Smooth muscle cell (in vitro differentiated cells): ENCODE measurements around the gene PDE6B. TPM values are rescaled to one million over a fixed set of nuclear protein-coding genes. Genes with fewer than 3 reads are reported as not detected.

Experiments
- DNase-seq: peaks from one replicate; lab custom pipeline; 2025; ENCODE audit not compliant: unreplicated experiment; lab: John Stamatoyannopoulos, UW
- H2AFZ ChIP-seq: fragments of 200-600 bp; sonication (generic); 2 replicates; pipeline ENCODE4 v1.6.0; 2016; ENCODE audit warnings: antibody characterized with exemption, low read depth, mild to moderate bottlenecking
- H3F3A ChIP-seq: fragments of 200-600 bp; sonication (generic); 2 replicates; pipeline ENCODE4 v1.6.0; 2017; ENCODE audit warnings: antibody characterized with exemption, low read depth
- H3K27ac ChIP-seq: fragments of 200-600 bp; sonication (generic); 2 replicates; pipeline ENCODE4 v1.5.1; 2016; ENCODE audit warnings: low read depth, mild to moderate bottlenecking
- H3K27me3 ChIP-seq: fragments of 200-600 bp; sonication (generic); 2 replicates; pipeline ENCODE4 v1.6.1; 2016; ENCODE audit warnings: low read depth, mild to moderate bottlenecking
- H3K36me3 ChIP-seq: fragments of 200-600 bp; sonication (generic); 2 replicates; pipeline ENCODE4 v1.5.1; 2016; ENCODE audit warnings: low read depth
- H3K4me1 ChIP-seq: fragments of 200-600 bp; sonication (generic); 2 replicates; pipeline ENCODE4 v1.5.1; 2016; ENCODE audit warnings: low read depth
- H3K4me2 ChIP-seq: fragments of 200-600 bp; sonication (generic); 2 replicates; pipeline ENCODE4 v1.6.0; 2016; ENCODE audit warnings: mild to moderate bottlenecking
- H3K4me3 ChIP-seq: fragments of 200-600 bp; sonication (generic); 2 replicates; pipeline ENCODE4 v1.5.1; 2016; ENCODE audit warnings: mild to moderate bottlenecking
- H3K79me2 ChIP-seq: fragments of 200-600 bp; sonication (generic); 2 replicates; pipeline ENCODE4 v1.6.0; 2016; ENCODE audit warnings: low read depth, mild to moderate bottlenecking
- H3K9ac ChIP-seq: fragments of 200-600 bp; sonication (generic); 2 replicates; pipeline ENCODE4 v1.6.0; 2016; ENCODE audit warnings: low read depth
- H3K9me3 ChIP-seq: fragments of 200-600 bp; sonication (generic); replicated peaks from 2 replicates; pipeline ENCODE4 v1.5.1; 2016; ENCODE audit warnings: low read depth
- H4K20me1 ChIP-seq: fragments of 200-600 bp; sonication (generic); 2 replicates; pipeline ENCODE4 v1.6.0; 2016; ENCODE audit warnings: low read depth
- WGBS: methylation state at CpG from one replicate; pipeline ENCODE4 v1.1.7; 2016; ENCODE audit warnings: low lambda C conversion rate; 5-methylcytosine and 5-hydroxymethylcytosine counted together
- polyA plus RNA-seq: library from polyadenylated mRNA; unstranded; fragments of >200 nt; fragmentation: Nextera tagmentation; extraction: Ambion mirVana; gene quantifications from 2 replicates; pipeline ENCODE4 v1.2.1, GENCODE V29; 2016
- total RNA-seq: library from RNA; depleted of rRNA; stranded (reverse); fragments of >200 nt; gene quantifications from 2 replicates; pipeline ENCODE4 v1.2.3, GENCODE V29; 2014
- TF ChIP-seq, protein P1 (sequence below): fragments of 200-600 bp; sonication (generic); IDR thresholded peaks from 2 replicates; pipeline ENCODE4 v1.5.1; 2017; ENCODE audit warnings: borderline replicate concordance, mild to moderate bottlenecking, antibody characterized with exemption; ENCODE audit not compliant: insufficient read depth, poor library complexity, severe bottlenecking

The PDE6B gene
- total and polyA plus RNA-seq, 2 experiments from 2014 or later, result 5.1 to 9.0 TPM

- WGBS, result 94% methylated on average over 9 of the region's 11 CpGs
- Histone ChIP-seq H3K9ac (no peak overlapping the region), H3K4me2 (peak overlapping the region; percentile 99), H4K20me1 (peaks cover 61% of the 10 kb centered on the region), H2AFZ (no peak overlapping the region), H3K27me3 (no peaks in the 10 kb centered on the region), H3K79me2 (peaks cover 74% of the 10 kb centered on the region), H3K4me3 (peak overlapping the region; percentile 100), H3K4me1 (peaks cover 20% of the 10 kb centered on the region), H3K27ac (no peak overlapping the region), H3K36me3 (no peaks in the 10 kb centered on the region), H3K9me3 (no peaks in the 10 kb centered on the region), H3F3A (no peaks in the 10 kb centered on the region)
- DNase-seq, result no peak
- TF ChIP-seq, protein P1, sequence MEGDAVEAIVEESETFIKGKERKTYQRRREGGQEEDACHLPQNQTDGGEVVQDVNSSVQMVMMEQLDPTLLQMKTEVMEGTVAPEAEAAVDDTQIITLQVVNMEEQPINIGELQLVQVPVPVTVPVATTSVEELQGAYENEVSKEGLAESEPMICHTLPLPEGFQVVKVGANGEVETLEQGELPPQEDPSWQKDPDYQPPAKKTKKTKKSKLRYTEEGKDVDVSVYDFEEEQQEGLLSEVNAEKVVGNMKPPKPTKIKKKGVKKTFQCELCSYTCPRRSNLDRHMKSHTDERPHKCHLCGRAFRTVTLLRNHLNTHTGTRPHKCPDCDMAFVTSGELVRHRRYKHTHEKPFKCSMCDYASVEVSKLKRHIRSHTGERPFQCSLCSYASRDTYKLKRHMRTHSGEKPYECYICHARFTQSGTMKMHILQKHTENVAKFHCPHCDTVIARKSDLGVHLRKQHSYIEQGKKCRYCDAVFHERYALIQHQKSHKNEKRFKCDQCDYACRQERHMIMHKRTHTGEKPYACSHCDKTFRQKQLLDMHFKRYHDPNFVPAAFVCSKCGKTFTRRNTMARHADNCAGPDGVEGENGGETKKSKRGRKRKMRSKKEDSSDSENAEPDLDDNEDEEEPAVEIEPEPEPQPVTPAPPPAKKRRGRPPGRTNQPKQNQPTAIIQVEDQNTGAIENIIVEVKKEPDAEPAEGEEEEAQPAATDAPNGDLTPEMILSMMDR, result no peak
Measured at GRCh38 chr4:707929-708630, 82.7 kb downstream of the PDE6B start.

DNA sequence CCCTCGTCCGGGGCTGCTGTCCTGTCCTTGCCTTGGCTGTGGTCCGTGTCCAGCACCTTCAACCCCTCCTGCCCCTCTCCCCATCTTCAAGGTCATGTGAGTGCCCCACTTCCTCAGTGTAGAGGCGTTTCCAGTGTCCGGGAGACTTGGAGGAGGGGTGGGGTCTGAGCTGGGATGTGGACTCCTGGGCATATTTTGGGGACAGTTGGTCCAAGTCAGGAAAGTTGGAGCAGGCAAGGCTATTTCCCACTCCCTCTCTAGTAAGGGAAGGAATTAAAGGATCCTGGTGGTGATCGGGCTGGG, 83.2 kb downstream of the PDE6B start:
- H4K20me1 ChIP-seq, result peaks cover 66% of the 10 kb centered on the region
- peaks cover 79% of the 10 kb centered on the region for H3K79me2 ChIP-seq
- peak overlapping the region; percentile 99 for H3K4me2 ChIP-seq
- H3K9me3 ChIP-seq, result no peaks in the 10 kb centered on the region
- no peaks in the 10 kb centered on the region for H3K27me3 ChIP-seq
- no peak overlapping the region for H3K27ac ChIP-seq
- TF ChIP-seq, protein P1, result no peak
- no peaks in the 10 kb centered on the region for H3K36me3 ChIP-seq
- DNase-seq, result no peak
- H2AFZ ChIP-seq, result no peak overlapping the region
- H3K9ac ChIP-seq, result no peak overlapping the region
- WGBS, result 97% methylated on average over 6 of the region's 6 CpGs
- H3K4me3 ChIP-seq, result peak overlapping the region; percentile 100
- H3K4me1 ChIP-seq, result peaks cover 20% of the 10 kb centered on the region
- no peaks in the 10 kb centered on the region for H3F3A ChIP-seq

- no peak overlapping the region for H3K9ac ChIP-seq
- H3K27me3 ChIP-seq, result no peaks in the 10 kb centered on the region
- no peaks in the 10 kb centered on the region for H3K36me3 ChIP-seq
- DNase-seq, result no peak
- peaks cover 74% of the 10 kb centered on the region for H4K20me1 ChIP-seq
- H3K9me3 ChIP-seq, result no peaks in the 10 kb centered on the region
- no peak overlapping the region for H3K4me3 ChIP-seq
- no peak overlapping the region for H3K4me2 ChIP-seq
- no peaks in the 10 kb centered on the region for H3F3A ChIP-seq
- no peak overlapping the region for H2AFZ ChIP-seq
- 96% methylated on average over 6 of the region's 6 CpGs for WGBS
- H3K27ac ChIP-seq, result no peak overlapping the region
- TF ChIP-seq, protein P1, result no peak
- peaks cover 20% of the 10 kb centered on the region for H3K4me1 ChIP-seq
- H3K79me2 ChIP-seq, result peaks cover 86% of the 10 kb centered on the region
Measured at GRCh38 chr4:709348-709747, 84.0 kb downstream of the PDE6B start.

DNA sequence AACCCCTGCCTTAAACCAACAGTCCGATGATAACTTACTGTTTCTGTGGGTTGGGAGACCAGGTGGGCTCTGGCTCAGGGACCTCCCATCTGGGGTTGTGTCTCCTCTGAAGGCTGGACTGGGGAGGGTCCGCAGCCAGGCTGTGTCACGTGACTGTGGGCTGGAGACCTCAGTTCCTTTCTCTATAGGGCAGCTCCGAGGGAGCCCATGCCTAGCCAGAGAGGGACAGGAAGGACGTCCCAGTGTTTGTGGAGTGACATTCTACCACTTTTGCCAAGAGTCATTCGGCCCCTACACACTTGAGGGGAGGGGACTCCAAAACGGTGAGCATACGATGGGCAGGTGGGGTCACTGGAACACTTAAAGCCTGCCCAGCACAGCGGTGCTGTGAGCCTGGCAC, 84.7 kb downstream of the PDE6B start:
- Histone ChIP-seq H3K4me2 (no peak overlapping the region), H3K27me3 (no peaks in the 10 kb centered on the region), H3K9ac (no peak overlapping the region), H4K20me1 (peaks cover 81% of the 10 kb centered on the region), H3F3A (no peaks in the 10 kb centered on the region), H3K36me3 (no peaks in the 10 kb centered on the region), H2AFZ (no peak overlapping the region), H3K27ac (no peak overlapping the region), H3K4me3 (no peak overlapping the region), H3K9me3 (no peaks in the 10 kb centered on the region), H3K4me1 (peaks cover 20% of the 10 kb centered on the region), H3K79me2 (peaks cover 94% of the 10 kb centered on the region)
- TF ChIP-seq, protein P1, result no peak
- 95% methylated on average over 9 of the region's 9 CpGs for WGBS
- no peak for DNase-seq
